ENCODE measurements around the gene SAMSN1.

GRCh38 chr21:14438211-14438610 is 107.9 kb downstream of the SAMSN1 start:
- TF ChIP-seq RCOR1 (IDR thresholded peaks at IDR 0.05; ENCODE audit: low read depth, low read length) (no peak), CTCF (IDR thresholded peaks at IDR 0.05) (no peak), ESRRA (IDR thresholded peaks at IDR 0.05; ENCODE audit: borderline replicate concordance, low read length) (no peak), SMC3 (IDR thresholded peaks at IDR 0.05) (no peak), NR3C1 (IDR thresholded peaks at IDR 0.05) (no peak), RFX5 (IDR thresholded peaks at IDR 0.05) (no peak), HDAC2 (IDR thresholded peaks at IDR 0.05) (no peak), KDM1A (IDR thresholded peaks at IDR 0.05; ENCODE audit: low read depth) (no peak), JUNB (IDR thresholded peaks at IDR 0.05) (no peak), REST (IDR thresholded peaks at IDR 0.05) (no peak), JUN (IDR thresholded peaks at IDR 0.05) (no peak), ELK1 (IDR thresholded peaks at IDR 0.05; ENCODE audit: low read depth, low read length) (no peak), POLR2AphosphoS2 (conservative IDR thresholded peaks at IDR 0.05; ENCODE audit: low read length) (no peak), KDM5A (IDR thresholded peaks at IDR 0.05) (no peak)

All from A549 (cell line).